MCF 10A (cell line): ENCODE data around the gene BMPR1B. TPM values are rescaled to one million over a fixed set of nuclear protein-coding genes. Genes with fewer than 3 reads are reported as not detected.

Source experiments
- BruUV-seq: library from RNA; stranded (reverse); fragments of 400-500 nt; replicated peaks from 2 replicates; lab custom pipeline; 2021; lab: Mats Ljungman, UMichigan
- CTCF ChIA-PET: fragments of 300-600 bp; sonication (Branson Sonifier 250); formaldehyde crosslinking; extraction: SDS; loops from one replicate; lab custom pipeline; 2021; ENCODE audit warnings: antibody characterized with exemption, inconsistent platforms; lab: Yijun Ruan, JAX
- POLR2A ChIA-PET: fragments of 300-600, 350-650 bp; sonication (Branson Sonifier 250); formaldehyde crosslinking; extraction: SDS; loops from one replicate; lab custom pipeline; 2020; ENCODE audit warnings: antibody characterized with exemption, inconsistent platforms; lab: Yijun Ruan, JAX
- DNase-seq: peaks from one replicate; pipeline ENCODE4 v3.0.0-alpha.2; 2018; ENCODE audit not compliant: unreplicated experiment
- H3K27ac Mint-ChIP-seq: one replicate; pipeline ENCODE4 v1.8.0; 2022; ENCODE audit warnings: mild to moderate bottlenecking, low read depth, mixed read lengths; ENCODE audit not compliant: unreplicated experiment
- H3K27me3 Mint-ChIP-seq: one replicate; pipeline ENCODE4 v1.8.0; 2022; ENCODE audit warnings: mixed read lengths; ENCODE audit not compliant: insufficient read depth, unreplicated experiment
- H3K36me3 Mint-ChIP-seq: one replicate; pipeline ENCODE4 v1.8.0; 2022; ENCODE audit warnings: mild to moderate bottlenecking, moderate library complexity, mixed read lengths; ENCODE audit not compliant: insufficient read depth, unreplicated experiment
- H3K4me1 Mint-ChIP-seq: one replicate; pipeline ENCODE4 v1.8.0; 2022; ENCODE audit warnings: mixed read lengths; ENCODE audit not compliant: insufficient read depth, unreplicated experiment
- H3K4me3 Mint-ChIP-seq: one replicate; pipeline ENCODE4 v1.8.0; 2022; ENCODE audit warnings: mild to moderate bottlenecking, moderate library complexity, mixed read lengths; ENCODE audit not compliant: unreplicated experiment
- H3K9me3 Mint-ChIP-seq: one replicate; pipeline ENCODE4 v1.8.0; 2022; ENCODE audit warnings: mixed read lengths; ENCODE audit not compliant: unreplicated experiment
- intact Hi-C: fragments of 100-400 bp; cut with micrococcal nuclease; formaldehyde crosslinking; loops from 2 replicates; pipeline ENCODE4 v1.14.1; 2022
- total RNA-seq: library from RNA; stranded (reverse); gene quantifications from 2 replicates; pipeline ENCODE4 v1.2.3, GENCODE V29; 2022
- TF ChIP-seq, protein P1 (sequence below): fragments of 200-600 bp; IDR thresholded peaks from one replicate; pipeline ENCODE4 v1.8.0; 2022; ENCODE audit warnings: antibody characterized with exemption, mild to moderate bottlenecking; ENCODE audit not compliant: unreplicated experiment

BMPR1B gene
- total RNA-seq, 1 experiment from 2014 or later = 18.8 TPM

GRCh38 chr4:94905511-94905910, 147.8 kb downstream of the BMPR1B start:
- Mint-ChIP-seq H3K27ac (no peak overlapping the region), H3K36me3 (peaks cover 8% of the 10 kb centered on the region), H3K4me3 (no peak overlapping the region), H3K4me1 (no peaks in the 10 kb centered on the region), H3K9me3 (no peaks in the 10 kb centered on the region), H3K27me3 (no peaks in the 10 kb centered on the region)
- intact Hi-C loops = no loop called here
- no peak for DNase-seq
- ChIA-PET CTCF (interaction anchor here (0.8 kb wide), 1 partner anchor 59 kb away, joined by 10 read pairs; no protein-coding TSS in a partner anchor), POLR2A (interaction anchor here (0.8 kb wide), 1 partner anchor 35 kb away, joined by 3 read pairs; no protein-coding TSS in a partner anchor)
- TF ChIP-seq, protein P1, sequence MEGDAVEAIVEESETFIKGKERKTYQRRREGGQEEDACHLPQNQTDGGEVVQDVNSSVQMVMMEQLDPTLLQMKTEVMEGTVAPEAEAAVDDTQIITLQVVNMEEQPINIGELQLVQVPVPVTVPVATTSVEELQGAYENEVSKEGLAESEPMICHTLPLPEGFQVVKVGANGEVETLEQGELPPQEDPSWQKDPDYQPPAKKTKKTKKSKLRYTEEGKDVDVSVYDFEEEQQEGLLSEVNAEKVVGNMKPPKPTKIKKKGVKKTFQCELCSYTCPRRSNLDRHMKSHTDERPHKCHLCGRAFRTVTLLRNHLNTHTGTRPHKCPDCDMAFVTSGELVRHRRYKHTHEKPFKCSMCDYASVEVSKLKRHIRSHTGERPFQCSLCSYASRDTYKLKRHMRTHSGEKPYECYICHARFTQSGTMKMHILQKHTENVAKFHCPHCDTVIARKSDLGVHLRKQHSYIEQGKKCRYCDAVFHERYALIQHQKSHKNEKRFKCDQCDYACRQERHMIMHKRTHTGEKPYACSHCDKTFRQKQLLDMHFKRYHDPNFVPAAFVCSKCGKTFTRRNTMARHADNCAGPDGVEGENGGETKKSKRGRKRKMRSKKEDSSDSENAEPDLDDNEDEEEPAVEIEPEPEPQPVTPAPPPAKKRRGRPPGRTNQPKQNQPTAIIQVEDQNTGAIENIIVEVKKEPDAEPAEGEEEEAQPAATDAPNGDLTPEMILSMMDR = no peak
- BruUV-seq = no TSS peak

GRCh38 chr4:94909645-94910044, 151.9 kb downstream of the BMPR1B start:
- no TSS peak for BruUV-seq
- CTCF ChIA-PET = no interaction called here
- H3K4me3 Mint-ChIP-seq = no peak overlapping the region
- H3K27me3 Mint-ChIP-seq = no peaks in the 10 kb centered on the region
- no peaks in the 10 kb centered on the region for H3K4me1 Mint-ChIP-seq
- no peak for DNase-seq
- intact Hi-C loops = no loop called here
- H3K36me3 Mint-ChIP-seq = peaks cover 8% of the 10 kb centered on the region
- no peak overlapping the region for H3K27ac Mint-ChIP-seq
- POLR2A ChIA-PET = no interaction called here
- TF ChIP-seq, protein P1 = no peak
- no peaks in the 10 kb centered on the region for H3K9me3 Mint-ChIP-seq

DNA sequence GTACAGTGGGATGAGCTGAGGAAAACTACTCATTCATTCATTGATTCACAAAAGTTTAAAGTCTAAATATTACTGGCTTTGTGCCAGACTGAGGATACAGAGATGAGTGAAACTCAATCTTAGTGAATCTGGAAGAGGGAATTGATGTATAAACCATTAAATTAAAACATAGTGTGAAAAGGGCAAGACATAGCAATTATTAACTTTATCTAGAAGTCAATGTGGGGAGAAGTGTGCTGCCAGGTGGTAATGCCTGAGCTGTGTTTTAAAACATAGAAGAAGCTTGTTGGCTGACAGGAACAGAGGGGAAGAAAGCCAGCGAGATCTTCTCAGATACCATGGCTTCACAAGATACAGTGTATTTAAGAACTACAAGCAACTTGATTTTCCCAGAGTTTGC, 153.4 kb downstream of the BMPR1B start:
- Mint-ChIP-seq H3K4me3 (no peak overlapping the region), H3K27ac (no peak overlapping the region), H3K4me1 (no peaks in the 10 kb centered on the region), H3K27me3 (no peaks in the 10 kb centered on the region), H3K36me3 (peaks cover 8% of the 10 kb centered on the region), H3K9me3 (peaks cover 5% of the 10 kb centered on the region)
- no peak for DNase-seq
- no TSS peak for BruUV-seq
- POLR2A ChIA-PET = interaction anchor here (1.2 kb wide), 1 partner anchor 10 kb away, joined by 3 read pairs; no protein-coding TSS in a partner anchor
- CTCF ChIA-PET = no interaction called here
- intact Hi-C loops = no loop called here
- TF ChIP-seq, protein P1 = no peak

- H3K27ac Mint-ChIP-seq = no peak overlapping the region
- H3K4me3 Mint-ChIP-seq = no peak overlapping the region
- TF ChIP-seq, protein P1 = no peak
- no peak for DNase-seq
- CTCF ChIA-PET = no interaction called here
- H3K9me3 Mint-ChIP-seq = peaks cover 9% of the 10 kb centered on the region
- no peaks in the 10 kb centered on the region for H3K4me1 Mint-ChIP-seq
- no peaks in the 10 kb centered on the region for H3K27me3 Mint-ChIP-seq
- POLR2A ChIA-PET = interaction anchor here (1.4 kb wide), 1 partner anchor 32 kb away, joined by 3 read pairs; no protein-coding TSS in a partner anchor
- BruUV-seq = no TSS peak
- intact Hi-C loops = no loop called here
- H3K36me3 Mint-ChIP-seq = peaks cover 8% of the 10 kb centered on the region
Measured at GRCh38 chr4:94912606-94913005, 154.9 kb downstream of the BMPR1B start.
